Adrenal gland (tissue), 12 donors: ENCODE data around the gene BRAT1. TPM values are rescaled to one million over a fixed set of nuclear protein-coding genes. Genes with fewer than 3 reads are reported as not detected.

Experiments used
- DNase-seq, 7 donors: peaks; one replicate each; pipeline ENCODE4 v3.0.0-alpha.2; 2019 to 2020
- H3K27ac ChIP-seq, 5 donors: fragments of 200-600 bp; sonication (generic) in 4 of 5; 1 replicate in 3 of 5; 2 replicates in 2 of 5; pipeline versions ENCODE4 v1.5.1 to v1.8.0; 2016 to 2020; ENCODE audit warnings: mild to moderate bottlenecking in 1 of 5
- H3K27me3 ChIP-seq: fragments of 200-600 bp; 2 replicates; pipeline ENCODE4 v1.8.0; 2021
- H3K36me3 ChIP-seq, 2 donors: fragments of 200-600 bp; replicated peaks in 1 of 2; 1 replicate in 1 of 2; 2 replicates in 1 of 2; pipeline versions ENCODE4 v1.5.1 to v1.8.0; 2018 to 2022
- H3K4me1 ChIP-seq, 2 donors: fragments of 200-600 bp; replicated peaks in 1 of 2; 1 replicate in 1 of 2; 2 replicates in 1 of 2; pipeline versions ENCODE4 v1.5.1 to v1.8.0; 2018 to 2021
- H3K4me3 ChIP-seq, 4 donors: fragments of 200-600 bp; sonication (generic) in 3 of 4; one replicate each; pipeline ENCODE4 v1.5.1; 2016 to 2018
- H3K9me3 ChIP-seq, 3 donors: fragments of 200-600 bp; sonication (generic) in 1 of 3; replicated peaks in 1 of 3; 1 replicate in 2 of 3; 2 replicates in 1 of 3; pipeline versions ENCODE4 v1.5.1 to v1.8.0; 2016 to 2021
- CTCF ChIP-seq, 6 experiments: fragments of 450-650 bp in 4 of 6; fragments of 200-600 bp in 2 of 6; sonication (generic) in 1 of 6; IDR thresholded peaks; 1 replicate in 5 of 6; 2 replicates in 1 of 6; pipeline versions ENCODE4 v1.5.1 to v1.8.0; 2016 to 2021; ENCODE audit warnings: antibody characterized with exemption in 6 of 6, mild to moderate bottlenecking in 2 of 6, moderate library complexity in 1 of 6
- POLR2A ChIP-seq, 2 donors: fragments of 450-650 bp; IDR thresholded peaks; one replicate each; pipeline ENCODE4 v1.6.1; 2017; ENCODE audit warnings: antibody characterized with exemption in 2 of 2, mild to moderate bottlenecking in 2 of 2, moderate library complexity in 1 of 2
- WGBS, 4 donors: extraction: QIAGEN DNeasy Blood & Tissue Kit in 2 of 4; methylation state at CpG; one replicate each; pipeline versions ENCODE4 v1.1.5 to v1.1.7; 2013 to 2017; 5-methylcytosine and 5-hydroxymethylcytosine counted together
- intact Hi-C, 2 donors: fragments of 100-400 bp; cut with DNase I; formaldehyde crosslinking; loops; one replicate each; pipeline versions ENCODE4 v1.14.1 to v1.15.0; 2022 to 2023
- polyA plus RNA-seq, 3 donors: library from polyadenylated mRNA; stranded (reverse); fragments of 200-250 nt in 2 of 3; fragments of 350-450 nt in 1 of 3; fragmentation: Illumina TruSeq in 1 of 3; extraction: RNeasy Lipid Tissue Mini Kit (QIAGEN cat#74804) in 1 of 3; gene quantifications; one replicate each; pipeline ENCODE4 v1.2.3, GENCODE V29; 2013 to 2014
- total RNA-seq, 9 donors: library from RNA; depleted of rRNA in 4 of 9; stranded (reverse); fragments of >200 nt in 4 of 9; fragments of 120-200 nt in 1 of 9; fragmentation: NEBNext Ultra II Directional in 1 of 9; extraction: Animal tissue kit (Norgen Biotek cat#: 25700) in 1 of 9; gene quantifications; one replicate each; pipeline versions ENCODE4 v1.1.0 to v1.2.4, GENCODE V29; 2013 to 2023
- donor health status: healthy with polysubstance abuse.
- donor health status: Bipolar disorder and iron deficiency.
- donor health status: DM: yes; HTN: yes; CAD: no.
- donor health status: DM: no; HTN: no; CAD: no.
- donor health status: DM: no; HTN: no; CAD: no.
- donor health status: DM: yes; HTN: yes; CAD: no.

Gene BRAT1
- total and polyA plus RNA-seq, 12 donors = 3.7 to 120 (median 72.4) TPM

- Histone ChIP-seq H3K36me3 (peaks cover 0 to 26% of the 10 kb centered on the region in 2 donors), H3K4me1 (peaks cover 0 to 13% of the 10 kb centered on the region in 2 donors)
- intact Hi-C loops = no loop called here
These were observed 47.2 kb upstream of the BRAT1 start for GRCh38 chr7:2602406-2603043.

GRCh38 chr7:2601907-2602306, 46.6 kb upstream of the BRAT1 start:
- intact Hi-C loops = no loop called here
- Histone ChIP-seq H3K27ac (no peak overlapping the region), H3K36me3 (peaks cover 0 to 29% of the 10 kb centered on the region in 2 donors), H3K9me3 (no peaks in the 10 kb centered on the region), H3K4me1 (peaks cover 0 to 9% of the 10 kb centered on the region in 2 donors), H3K27me3 (no peaks in the 10 kb centered on the region), H3K4me3 (no peak overlapping the region)
- no peak for DNase-seq
- no peak for TF ChIP-seq CTCF (IDR thresholded peaks at IDR 0.05)
- no peak for TF ChIP-seq POLR2A (IDR thresholded peaks at IDR 0.05)
- 90 to 96% (median 94%) methylated on average over 11 of the region's 11 CpGs for WGBS, 4 donors

More at GRCh38 chr7:2602406-2603043, 47.2 kb upstream of the BRAT1 start:
- H3K4me3 ChIP-seq = no peak overlapping the region
- H3K9me3 ChIP-seq = no peaks in the 10 kb centered on the region
- TF ChIP-seq CTCF (IDR thresholded peaks at IDR 0.05) (no peak), POLR2A (IDR thresholded peaks at IDR 0.05) (no peak)
- DNase-seq = no peak
- 87 to 90% (median 89%) methylated on average over 7 to 19 of the region's 19 CpGs for WGBS, 4 donors
- no peaks in the 10 kb centered on the region for H3K27me3 ChIP-seq
- H3K27ac ChIP-seq = no peak overlapping the region

GRCh38 chr7:2601065-2601464, 45.7 kb upstream of the BRAT1 start:
- no peak overlapping the region for H3K4me3 ChIP-seq
- 81 to 93% (median 87%) methylated on average over 8 to 9 of the region's 9 CpGs for WGBS, 4 donors
- no peaks in the 10 kb centered on the region for H3K9me3 ChIP-seq
- H3K4me1 ChIP-seq = peaks cover 0 to under 1% of the 10 kb centered on the region in 2 donors
- TF ChIP-seq POLR2A (IDR thresholded peaks at IDR 0.05) = no peak
- no peak for TF ChIP-seq CTCF (IDR thresholded peaks at IDR 0.05)
- intact Hi-C loops = no loop called here
- no peak for DNase-seq
- H3K27me3 ChIP-seq = no peaks in the 10 kb centered on the region
- H3K27ac ChIP-seq = no peak overlapping the region
- H3K36me3 ChIP-seq = peaks cover 0 to 30% of the 10 kb centered on the region in 2 donors

GRCh38 chr7:2598154-2598823, 43.0 kb upstream of the BRAT1 start:
- no peak overlapping the region for H3K27ac ChIP-seq
- H3K27me3 ChIP-seq = no peaks in the 10 kb centered on the region
- DNase-seq = peak in 1 of 7 donors; percentile 76
- H3K9me3 ChIP-seq = no peaks in the 10 kb centered on the region
- no peak overlapping the region for H3K4me3 ChIP-seq
- 83 to 90% (median 89%) methylated on average over 29 of the region's 29 CpGs for WGBS, 4 donors
- TF ChIP-seq CTCF (IDR thresholded peaks at IDR 0.05) = no peak
- no peak for TF ChIP-seq POLR2A (IDR thresholded peaks at IDR 0.05)
- no peaks in the 10 kb centered on the region for H3K4me1 ChIP-seq
- intact Hi-C loops = no loop called here
- peaks cover 0 to 49% of the 10 kb centered on the region in 2 donors for H3K36me3 ChIP-seq
